CD4-positive, alpha-beta memory T cell (primary cell): Measurements from ENCODE around the gene SUSD6. TPM values are rescaled to one million over a fixed set of nuclear protein-coding genes. Genes with fewer than 3 reads are reported as not detected.
A peak's percentile ranks its signal among the peaks of the same experiment; 100 is the strongest.

ENCODE experiments used
- CTCF ChIA-PET: fragments of 350-600 bp; sonication (Branson Sonifier 250); formaldehyde crosslinking; loops from one replicate; lab custom pipeline; 2021; ENCODE audit warnings: inconsistent platforms; ENCODE audit not compliant: partially characterized antibody; lab: Charles Lee
- POLR2A ChIA-PET: fragments of 350-600 bp; sonication (Branson Sonifier 250); formaldehyde crosslinking; loops from one replicate; lab custom pipeline; 2021; ENCODE audit not compliant: partially characterized antibody; lab: Charles Lee
- DNase-seq, 5 donors: peaks; one replicate each; pipeline versions ENCODE4 v3.0.0 to v3.0.0-alpha.2; 2020 to 2022; ENCODE audit warnings: mixed read lengths in 1 of 5
- H3K27ac ChIP-seq: one replicate; pipeline ENCODE4 v1.7.0; 2013; ENCODE audit warnings: low read depth, low read length
- H3K27me3 ChIP-seq: 2 replicates; pipeline ENCODE4 v1.7.0; 2013; ENCODE audit warnings: mild to moderate bottlenecking, low read length, moderate library complexity; ENCODE audit not compliant: insufficient read depth
- H3K36me3 ChIP-seq: 2 replicates; pipeline ENCODE4 v1.7.0; 2013; ENCODE audit warnings: mild to moderate bottlenecking, low read length, moderate library complexity; ENCODE audit not compliant: insufficient read depth
- H3K4me1 ChIP-seq: 2 replicates; pipeline ENCODE4 v1.7.0; 2013; ENCODE audit warnings: mild to moderate bottlenecking, low read length, moderate library complexity; ENCODE audit not compliant: insufficient read depth
- H3K4me3 ChIP-seq, 2 donors: one replicate each; pipeline ENCODE4 v1.7.0; 2013; ENCODE audit warnings: low read length in 2 of 2, mild to moderate bottlenecking in 1 of 2
- H3K9me3 ChIP-seq, 2 donors: one replicate each; pipeline ENCODE4 v1.7.0; 2013; ENCODE audit warnings: low read length in 2 of 2, control low read depth in 1 of 2; ENCODE audit not compliant: control insufficient read depth in 1 of 2
- H3K27ac Mint-ChIP-seq, 7 donors: one replicate each; pipeline ENCODE4 v1.8.0; 2020 to 2021; ENCODE audit warnings: mixed read lengths in 7 of 7, mild to moderate bottlenecking in 6 of 7, inconsistent platforms in 3 of 7, moderate library complexity in 3 of 7
- H3K27me3 Mint-ChIP-seq, 2 donors: one replicate each; pipeline ENCODE4 v1.8.0; 2020 to 2021; ENCODE audit warnings: mixed read lengths in 2 of 2
- H3K36me3 Mint-ChIP-seq, 2 donors: one replicate each; pipeline ENCODE4 v1.8.0; 2020 to 2021; ENCODE audit warnings: mixed read lengths in 2 of 2, inconsistent platforms in 1 of 2, mild to moderate bottlenecking in 1 of 2
- H3K4me1 Mint-ChIP-seq, 4 donors: one replicate each; pipeline ENCODE4 v1.8.0; 2020 to 2021; ENCODE audit warnings: mixed read lengths in 4 of 4, mild to moderate bottlenecking in 1 of 4
- H3K4me3 Mint-ChIP-seq, 8 donors: one replicate each; pipeline ENCODE4 v1.8.0; 2020 to 2021; ENCODE audit warnings: mixed read lengths in 8 of 8, mild to moderate bottlenecking in 7 of 8, moderate library complexity in 6 of 8, inconsistent platforms in 3 of 8
- H3K9me3 Mint-ChIP-seq, 8 donors: one replicate each; pipeline ENCODE4 v1.8.0; 2020 to 2021; ENCODE audit warnings: mixed read lengths in 8 of 8, mild to moderate bottlenecking in 5 of 8, inconsistent platforms in 3 of 8, moderate library complexity in 1 of 8
- intact Hi-C: fragments of 100-400 bp; cut with micrococcal nuclease; formaldehyde crosslinking; loops from one replicate; pipeline ENCODE4 v1.15.1; 2023
- polyA plus RNA-seq, 2 donors: library from polyadenylated mRNA; unstranded; fragments of 300-500 nt; fragmentation: Illumina TruSeq; gene quantifications; one replicate each; pipeline ENCODE4 v1.2.3, GENCODE V29; 2021
- total RNA-seq, 2 experiments: library from RNA; stranded (reverse); gene quantifications; one replicate each; pipeline ENCODE4 v1.2.3, GENCODE V29; 2021

SUSD6 gene
- total and polyA plus RNA-seq, 4 experiments from 2014 or later = 4.8 to 62.0 (median 36.1) TPM

DNA sequence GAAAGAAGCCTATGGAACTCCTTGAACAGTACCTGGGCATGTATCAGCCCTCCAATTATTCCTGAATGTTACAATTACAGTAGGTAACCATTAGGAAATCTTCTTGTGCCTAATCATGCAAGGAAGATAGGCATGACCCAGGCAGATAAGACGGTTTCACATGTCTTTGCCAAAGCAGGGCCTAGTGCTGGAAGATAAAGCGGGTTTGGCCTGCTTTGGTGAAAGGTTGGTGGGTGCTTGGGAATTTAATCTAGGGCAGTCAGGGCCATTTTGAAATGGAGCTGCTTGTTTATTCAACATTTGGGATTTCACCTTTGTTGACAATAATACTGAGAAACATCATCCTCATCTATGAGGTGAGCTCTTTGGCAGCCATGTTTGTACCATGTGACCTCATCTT lies 143.1 kb downstream of the SUSD6 start:
- Histone ChIP-seq H3K27me3 (no peaks in the 10 kb centered on the region), H3K36me3 (no peaks in the 10 kb centered on the region), H3K27ac (no peak overlapping the region), H3K9me3 (no peaks in the 10 kb centered on the region), H3K4me1 (peaks cover 14% of the 10 kb centered on the region), H3K4me3 (no peak overlapping the region)
- Mint-ChIP-seq H3K27ac (peak overlapping the region in 1 of 7 donors; percentile 65), H3K9me3 (no peaks in the 10 kb centered on the region), H3K27me3 (no peaks in the 10 kb centered on the region), H3K36me3 (no peaks in the 10 kb centered on the region), H3K4me1 (peaks cover 7 to 12% (median 10%) of the 10 kb centered on the region in 4 donors), H3K4me3 (no peak overlapping the region)
- ChIA-PET CTCF (interaction anchor here (1.3 to 1.8 kb wide), 2 partner anchors 13 to 25 kb away, joined by 4 to 5 read pairs; partner anchors contain the start of gene SRSF5), POLR2A (interaction anchor here (3.7 kb wide), 1 partner anchor 13 kb away, joined by 35 read pairs; the partner anchor contains the start of gene SRSF5)
- intact Hi-C loops = no loop called here
- DNase-seq = no peak

DNA sequence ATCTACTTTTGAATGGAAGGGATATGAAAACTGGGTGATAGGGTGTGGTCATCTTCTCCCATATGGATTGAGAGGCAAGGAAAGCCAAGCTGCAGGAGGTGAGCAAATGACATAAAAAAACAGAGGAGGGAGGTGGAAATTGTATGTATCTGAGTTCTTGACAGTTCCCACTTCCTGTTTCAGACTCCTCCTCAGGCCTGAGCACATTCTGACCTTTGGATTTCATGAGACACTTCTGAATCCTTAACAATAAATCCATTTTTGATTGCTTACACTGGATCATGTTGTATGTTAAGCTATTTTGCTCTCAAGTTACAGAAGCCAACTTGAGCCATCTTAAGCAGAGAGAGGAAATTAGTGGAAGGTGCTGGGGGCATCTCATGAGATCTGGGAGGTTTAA lies 143.9 kb downstream of the SUSD6 start:
- ChIA-PET CTCF (interaction anchor here (1.3 to 1.8 kb wide), 2 partner anchors 12 to 26 kb away, joined by 4 to 5 read pairs; partner anchors contain the start of gene SRSF5), POLR2A (interaction anchor here (3.7 kb wide), 1 partner anchor 12 kb away, joined by 35 read pairs; the partner anchor contains the start of gene SRSF5)
- Mint-ChIP-seq H3K27ac (peak overlapping the region in 3 of 7 donors; percentile 1 to 75 (median 58)), H3K4me3 (peak overlapping the region in 2 of 8 donors; percentile 27 to 40), H3K4me1 (peaks cover 7 to 12% (median 10%) of the 10 kb centered on the region in 4 donors), H3K36me3 (no peaks in the 10 kb centered on the region), H3K27me3 (no peaks in the 10 kb centered on the region), H3K9me3 (no peaks in the 10 kb centered on the region)
- Histone ChIP-seq H3K36me3 (no peaks in the 10 kb centered on the region), H3K27ac (no peak overlapping the region), H3K4me3 (no peak overlapping the region), H3K4me1 (peaks cover 14% of the 10 kb centered on the region), H3K27me3 (no peaks in the 10 kb centered on the region), H3K9me3 (no peaks in the 10 kb centered on the region)
- intact Hi-C loops = no loop called here
- DNase-seq = no peak

DNA sequence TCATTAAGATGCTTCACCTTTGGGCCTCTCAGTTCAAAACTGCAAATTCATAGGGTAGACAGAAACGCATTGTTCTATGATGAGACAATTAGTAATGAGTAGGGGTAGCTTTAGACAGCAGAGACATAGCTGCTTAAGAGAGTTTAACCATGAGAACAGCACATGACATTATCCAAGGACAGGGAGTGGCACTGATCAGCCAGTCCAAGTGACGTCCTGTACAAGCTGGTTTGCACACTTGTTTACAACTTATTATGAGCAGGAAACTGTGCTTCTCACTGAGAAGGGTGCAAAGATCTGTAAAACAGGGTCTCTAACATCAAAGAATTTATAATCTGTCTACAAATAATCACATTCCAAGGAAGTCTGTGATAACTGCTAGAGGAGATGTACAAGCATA lies 144.4 kb downstream of the SUSD6 start:
- no peak for DNase-seq
- no peaks in the 10 kb centered on the region for H3K27me3 ChIP-seq
- intact Hi-C loops = no loop called here
- CTCF ChIA-PET = interaction anchor here (1.3 to 1.8 kb wide), 2 partner anchors 11 to 26 kb away, joined by 4 to 5 read pairs; partner anchors contain the start of gene SRSF5
- POLR2A ChIA-PET = interaction anchor here (3.7 kb wide), 1 partner anchor 11 kb away, joined by 35 read pairs; the partner anchor contains the start of gene SRSF5
- peaks cover 7 to 12% (median 10%) of the 10 kb centered on the region in 4 donors for H3K4me1 Mint-ChIP-seq
- H3K27me3 Mint-ChIP-seq = no peaks in the 10 kb centered on the region
- no peaks in the 10 kb centered on the region for H3K9me3 Mint-ChIP-seq
- no peaks in the 10 kb centered on the region for H3K36me3 ChIP-seq
- H3K4me3 ChIP-seq = no peak overlapping the region
- H3K4me1 ChIP-seq = peaks cover 14% of the 10 kb centered on the region
- no peaks in the 10 kb centered on the region for H3K9me3 ChIP-seq
- H3K27ac ChIP-seq = no peak overlapping the region
- peak overlapping the region in 3 of 7 donors; percentile 1 to 75 (median 58) for H3K27ac Mint-ChIP-seq
- H3K36me3 Mint-ChIP-seq = no peaks in the 10 kb centered on the region
- peak overlapping the region in 4 of 8 donors; percentile 12 to 40 (median 27) for H3K4me3 Mint-ChIP-seq

DNA sequence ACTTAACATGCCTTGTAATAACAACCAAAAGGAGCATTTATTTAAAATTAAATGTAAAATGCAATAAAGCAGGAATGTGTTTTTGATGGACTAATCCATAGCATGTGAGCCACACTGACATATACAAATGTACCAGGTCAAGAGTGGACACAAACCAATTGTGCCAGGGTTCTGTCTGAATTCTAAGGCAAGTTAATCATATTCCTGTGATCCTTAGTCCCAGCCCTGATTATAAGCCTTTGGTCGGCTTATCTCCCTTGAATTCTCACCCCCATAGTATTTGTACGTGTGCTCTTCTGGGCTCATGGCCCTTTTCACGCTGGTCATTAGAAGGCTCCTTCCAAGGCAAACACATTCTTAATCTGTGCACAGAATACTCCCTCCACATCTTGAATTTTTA lies 144.9 kb downstream of the SUSD6 start:
- Mint-ChIP-seq H3K9me3 (no peaks in the 10 kb centered on the region), H3K4me1 (peaks cover 7 to 12% (median 11%) of the 10 kb centered on the region in 4 donors), H3K27ac (no peak overlapping the region), H3K4me3 (no peak overlapping the region), H3K36me3 (no peaks in the 10 kb centered on the region), H3K27me3 (no peaks in the 10 kb centered on the region)
- H3K4me1 ChIP-seq = peaks cover 14% of the 10 kb centered on the region
- POLR2A ChIA-PET = interaction anchor here (3.7 kb wide), 1 partner anchor 11 kb away, joined by 35 read pairs; the partner anchor contains the start of gene SRSF5
- no peaks in the 10 kb centered on the region for H3K9me3 ChIP-seq
- no peak for DNase-seq
- CTCF ChIA-PET = no interaction called here
- H3K27me3 ChIP-seq = no peaks in the 10 kb centered on the region
- intact Hi-C loops = no loop called here
- no peak overlapping the region for H3K27ac ChIP-seq
- H3K36me3 ChIP-seq = no peaks in the 10 kb centered on the region
- no peak overlapping the region for H3K4me3 ChIP-seq

DNA sequence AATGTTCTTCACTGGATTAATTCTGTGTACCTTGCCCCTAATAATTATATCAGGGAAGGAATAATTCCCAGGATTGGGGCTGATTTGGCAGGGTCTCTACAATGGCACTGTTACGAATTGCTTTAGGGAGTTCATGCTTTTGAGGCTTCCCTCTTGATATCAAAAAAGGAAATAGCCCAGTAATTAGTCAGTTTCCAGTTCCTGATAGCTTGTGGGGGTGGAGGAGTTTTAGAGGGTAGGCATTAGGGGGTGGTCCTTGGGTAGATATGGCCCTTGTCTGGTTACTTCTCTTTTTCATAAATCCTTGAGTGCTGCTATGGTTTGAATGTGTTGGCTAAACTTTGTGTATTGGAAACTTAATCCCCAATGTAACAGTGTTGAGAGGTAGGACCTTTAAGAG lies 149.4 kb downstream of the SUSD6 start:
- no peak overlapping the region for H3K4me3 ChIP-seq

DNA sequence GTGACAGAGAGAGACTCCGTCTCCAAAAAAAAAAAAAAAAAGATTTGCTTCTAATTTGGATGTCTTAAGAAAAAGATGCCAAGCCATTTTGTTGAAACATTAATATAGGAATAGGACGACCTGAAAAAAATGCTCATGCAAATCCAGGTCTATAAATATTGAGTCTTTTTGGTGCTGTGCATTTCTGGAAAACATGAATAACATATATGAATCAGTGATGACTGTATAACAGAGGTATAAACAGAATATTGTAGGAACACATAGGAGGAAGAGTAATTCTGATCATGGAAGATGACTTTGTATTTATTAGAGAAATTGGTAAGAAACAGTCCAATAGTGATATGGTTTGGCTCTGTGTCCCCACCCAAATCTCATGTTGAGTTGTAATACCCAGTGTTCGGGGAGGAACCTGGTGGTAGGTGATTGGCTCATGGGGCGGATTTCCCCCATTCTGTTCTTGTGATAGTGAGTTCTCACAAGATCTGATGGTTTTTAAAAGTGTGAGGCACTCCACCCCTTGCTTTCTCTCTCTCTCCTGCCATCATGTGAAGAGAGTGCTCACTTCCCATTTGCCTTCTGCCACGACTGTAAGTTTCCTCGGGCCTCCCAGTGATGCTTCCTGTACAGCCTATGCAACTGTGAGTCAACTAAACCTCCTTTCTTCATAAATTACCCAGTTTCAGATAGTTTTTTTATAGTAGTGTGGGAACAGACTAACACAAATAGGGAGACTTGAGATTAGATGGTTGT lies 152.5 kb downstream of the SUSD6 start:
- Mint-ChIP-seq H3K27ac (peak overlapping the region in 5 of 7 donors; percentile 43 to 72 (median 55)), H3K4me1 (peaks cover 26 to 54% (median 35%) of the 10 kb centered on the region in 4 donors), H3K9me3 (peaks cover 0 to 15% (median 0%) of the 10 kb centered on the region in 8 donors), H3K36me3 (peaks cover 19 to 25% of the 10 kb centered on the region in 2 donors), H3K4me3 (no peak overlapping the region), H3K27me3 (no peaks in the 10 kb centered on the region)
- H3K9me3 ChIP-seq = no peaks in the 10 kb centered on the region
- no peak overlapping the region for H3K4me3 ChIP-seq
- no peak overlapping the region for H3K27ac ChIP-seq
- CTCF ChIA-PET = no interaction called here
- peaks cover 20% of the 10 kb centered on the region for H3K4me1 ChIP-seq
- intact Hi-C loops = loop anchor here (10.0 kb wide), 1 partner anchor 591 kb away; the partner anchor contains the start of gene COX16
- peaks cover 11% of the 10 kb centered on the region for H3K36me3 ChIP-seq
- POLR2A ChIA-PET = interaction anchor here (0.6 kb wide), 1 partner anchor 153 kb away, joined by 5 read pairs; the partner anchor contains the start of gene SUSD6
- DNase-seq = no peak
- H3K27me3 ChIP-seq = no peaks in the 10 kb centered on the region

More for the DNA sequence above, 149.4 kb downstream of the SUSD6 start:
- Mint-ChIP-seq H3K36me3 (no peaks in the 10 kb centered on the region), H3K9me3 (peaks cover 0 to 2% (median 0%) of the 10 kb centered on the region in 8 donors), H3K27me3 (no peaks in the 10 kb centered on the region), H3K4me1 (peaks cover 11 to 27% (median 13%) of the 10 kb centered on the region in 4 donors), H3K4me3 (no peak overlapping the region), H3K27ac (no peak overlapping the region)
- no peaks in the 10 kb centered on the region for H3K36me3 ChIP-seq
- CTCF ChIA-PET = no interaction called here
- no peaks in the 10 kb centered on the region for H3K27me3 ChIP-seq
- peaks cover 8% of the 10 kb centered on the region for H3K4me1 ChIP-seq
- no peak overlapping the region for H3K27ac ChIP-seq
- H3K9me3 ChIP-seq = no peaks in the 10 kb centered on the region
- POLR2A ChIA-PET = no interaction called here
- DNase-seq = no peak
- intact Hi-C loops = loop anchor here (10.0 kb wide), 1 partner anchor 594 kb away; the partner anchor contains the start of gene COX16
